ENCODE data around the gene KCNJ16.

GRCh38 chr17:70095455-70095854 lies 20.4 kb downstream of the KCNJ16 start:
- TF ChIP-seq CTCF (IDR thresholded peaks at IDR 0.05) (no peak), POLR2A (IDR thresholded peaks at IDR 0.05) (no peak), EP300 (IDR thresholded peaks at IDR 0.05) (no peak)
